HL-60 (cell line): ENCODE measurements around the gene SIGMAR1.

Experiments used
- DNase-seq, 2 experiments: peaks; one replicate each; pipeline ENCODE4 v3.0.0-alpha.2; 2010 to 2020; ENCODE audit warnings: low read depth in 1 of 2, low spot score in 1 of 2
- H3K27ac ChIP-seq: fragments of 250-450 bp; sonication (Bioruptor Pico); replicated peaks from 2 replicates; pipeline ENCODE4 v1.5.1; 2020; ENCODE audit warnings: mild to moderate bottlenecking, moderate library complexity
- H3K27me3 ChIP-seq: fragments of 250-450 bp; sonication (Bioruptor Pico); 2 replicates; pipeline ENCODE4 v1.5.1; 2021; ENCODE audit warnings: mild to moderate bottlenecking, moderate library complexity; ENCODE audit not compliant: insufficient read depth, poor library complexity, severe bottlenecking
- H3K4me3 ChIP-seq: replicated peaks from 2 replicates; pipeline ENCODE4 v1.5.1; 2011; ENCODE audit warnings: mild to moderate bottlenecking, control low read depth, low read length; ENCODE audit not compliant: insufficient read depth
- GABPA ChIP-seq: IDR thresholded peaks from 2 replicates; pipeline ENCODE4 v1.6.1; 2012; ENCODE audit warnings: low read depth
- POLR2AphosphoS5 ChIP-seq: IDR thresholded peaks from 2 replicates; pipeline ENCODE4 v1.6.1; 2012; ENCODE audit warnings: low read depth
- SPI1 ChIP-seq: IDR thresholded peaks from 2 replicates; pipeline ENCODE4 v1.6.1; 2012; ENCODE audit warnings: low read depth, mild to moderate bottlenecking, borderline replicate concordance
- TF ChIP-seq, protein P1 (sequence below): IDR thresholded peaks from 2 replicates; pipeline ENCODE4 v1.6.1; 2012; ENCODE audit warnings: low read depth; ENCODE audit not compliant: insufficient replicate concordance
- TF ChIP-seq, protein P2 (sequence below): IDR thresholded peaks from one replicate; pipeline ENCODE4 v1.5.1; 2011; ENCODE audit warnings: low read length, control low read depth, inconsistent platforms; ENCODE audit not compliant: insufficient read depth

SIGMAR1 gene

DNA sequence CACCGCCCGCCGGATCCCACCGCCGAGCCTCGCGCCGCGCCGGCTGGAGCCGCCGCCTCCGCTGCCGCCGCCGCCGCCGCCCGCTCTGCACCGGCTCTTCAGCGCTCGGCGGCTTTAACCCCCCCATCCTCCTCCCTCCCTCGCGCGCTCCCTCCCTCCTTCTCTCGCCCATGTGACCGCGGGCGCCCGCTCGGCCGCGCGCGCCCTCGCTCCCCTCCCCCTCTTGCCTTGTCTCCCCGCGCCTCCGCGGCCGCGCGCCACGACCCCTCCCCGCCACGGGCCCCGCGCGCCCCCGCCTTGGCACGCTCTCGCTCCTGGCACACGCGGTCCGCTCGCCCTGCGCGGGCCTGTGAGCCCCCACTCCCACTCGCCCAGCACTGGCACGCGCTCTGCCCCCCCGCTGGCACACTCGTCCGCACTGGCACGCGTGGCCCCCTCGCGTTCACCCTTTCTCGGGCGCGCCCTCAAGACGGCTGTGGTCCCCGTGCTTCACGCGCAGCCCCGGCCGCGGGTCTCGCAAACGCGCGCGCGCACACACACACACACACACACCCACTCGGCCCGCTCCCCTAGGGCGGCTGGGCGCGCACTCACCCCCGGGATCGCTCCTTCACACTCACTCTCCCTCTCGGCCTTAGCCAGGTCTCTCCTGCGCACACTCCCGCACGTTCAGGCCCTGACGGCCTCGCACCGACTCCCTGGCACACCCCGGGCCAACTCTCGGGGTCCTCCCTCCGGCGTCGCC, 47.8 kb downstream of the SIGMAR1 start, which contains the start of gene CNTFR:
TSS of gene CNTFR (minus strand) at position 89 of the 745 bp plus-strand sequence. CDS start 20,743 bp downstream, outside the sequence.
- peaks cover 76% of the 10 kb centered on the region for H3K27me3 ChIP-seq
- DNase-seq, result no peak
- no peak within 1 kb of the TSS for H3K27ac ChIP-seq

DNA sequence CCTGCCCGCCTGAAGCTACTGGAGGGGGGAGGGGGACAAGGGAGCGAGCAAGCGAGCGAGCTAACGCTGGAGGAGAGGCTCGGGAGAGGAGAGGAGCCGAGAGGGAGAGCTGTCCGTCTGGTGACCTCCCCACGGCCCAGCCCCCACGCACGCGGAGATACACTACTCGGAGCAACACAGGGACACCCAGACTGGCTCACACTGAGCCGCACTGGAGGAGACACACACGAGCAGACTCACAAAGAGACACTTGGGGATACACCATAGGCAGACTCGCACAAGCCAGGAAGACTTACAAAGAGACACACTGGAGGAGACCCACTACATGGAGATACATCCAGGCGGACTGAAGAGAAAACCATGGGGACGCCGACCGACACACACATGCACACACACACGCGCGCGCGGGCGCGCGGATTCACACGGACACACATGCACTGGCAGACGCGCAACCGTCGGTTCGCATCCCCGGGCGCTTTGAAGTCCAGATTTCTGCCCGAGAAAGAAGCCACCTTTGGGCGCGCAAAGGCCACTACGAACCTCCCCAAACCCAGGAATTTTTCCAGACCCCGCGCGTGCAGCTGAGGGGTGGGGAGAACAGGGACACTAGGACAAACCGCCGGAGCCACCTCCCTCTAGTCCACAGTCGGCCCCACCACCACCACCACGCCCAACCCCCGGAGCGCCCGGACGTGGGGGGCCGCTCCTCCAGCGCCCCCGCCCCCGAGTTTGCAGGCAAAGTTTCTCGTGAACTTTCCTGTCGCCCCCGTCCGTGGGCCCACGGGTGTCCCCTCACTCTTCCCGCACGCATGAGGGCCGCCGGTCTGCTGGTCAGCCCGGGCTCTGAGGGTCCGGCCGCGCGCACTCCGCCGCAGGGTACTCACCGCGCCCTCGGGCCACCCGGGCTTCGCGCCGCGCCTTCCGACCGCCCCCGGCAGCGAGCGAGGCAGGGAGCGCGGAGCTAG, 48.6 kb downstream of the SIGMAR1 start:
- DNase-seq, result no peak
- no peak overlapping the region for H3K4me3 ChIP-seq

More for the DNA sequence above, 47.8 kb downstream of the SIGMAR1 start, which contains the start of gene CNTFR:
- peak within 1 kb of the TSS; percentile 7; the same call in 1 of the 2 replicates for H3K4me3 ChIP-seq
- TF ChIP-seq GABPA (no peak), POLR2AphosphoS5 (no peak)
- TF ChIP-seq, protein P1, sequence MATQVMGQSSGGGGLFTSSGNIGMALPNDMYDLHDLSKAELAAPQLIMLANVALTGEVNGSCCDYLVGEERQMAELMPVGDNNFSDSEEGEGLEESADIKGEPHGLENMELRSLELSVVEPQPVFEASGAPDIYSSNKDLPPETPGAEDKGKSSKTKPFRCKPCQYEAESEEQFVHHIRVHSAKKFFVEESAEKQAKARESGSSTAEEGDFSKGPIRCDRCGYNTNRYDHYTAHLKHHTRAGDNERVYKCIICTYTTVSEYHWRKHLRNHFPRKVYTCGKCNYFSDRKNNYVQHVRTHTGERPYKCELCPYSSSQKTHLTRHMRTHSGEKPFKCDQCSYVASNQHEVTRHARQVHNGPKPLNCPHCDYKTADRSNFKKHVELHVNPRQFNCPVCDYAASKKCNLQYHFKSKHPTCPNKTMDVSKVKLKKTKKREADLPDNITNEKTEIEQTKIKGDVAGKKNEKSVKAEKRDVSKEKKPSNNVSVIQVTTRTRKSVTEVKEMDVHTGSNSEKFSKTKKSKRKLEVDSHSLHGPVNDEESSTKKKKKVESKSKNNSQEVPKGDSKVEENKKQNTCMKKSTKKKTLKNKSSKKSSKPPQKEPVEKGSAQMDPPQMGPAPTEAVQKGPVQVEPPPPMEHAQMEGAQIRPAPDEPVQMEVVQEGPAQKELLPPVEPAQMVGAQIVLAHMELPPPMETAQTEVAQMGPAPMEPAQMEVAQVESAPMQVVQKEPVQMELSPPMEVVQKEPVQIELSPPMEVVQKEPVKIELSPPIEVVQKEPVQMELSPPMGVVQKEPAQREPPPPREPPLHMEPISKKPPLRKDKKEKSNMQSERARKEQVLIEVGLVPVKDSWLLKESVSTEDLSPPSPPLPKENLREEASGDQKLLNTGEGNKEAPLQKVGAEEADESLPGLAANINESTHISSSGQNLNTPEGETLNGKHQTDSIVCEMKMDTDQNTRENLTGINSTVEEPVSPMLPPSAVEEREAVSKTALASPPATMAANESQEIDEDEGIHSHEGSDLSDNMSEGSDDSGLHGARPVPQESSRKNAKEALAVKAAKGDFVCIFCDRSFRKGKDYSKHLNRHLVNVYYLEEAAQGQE, result no peak

DNA sequence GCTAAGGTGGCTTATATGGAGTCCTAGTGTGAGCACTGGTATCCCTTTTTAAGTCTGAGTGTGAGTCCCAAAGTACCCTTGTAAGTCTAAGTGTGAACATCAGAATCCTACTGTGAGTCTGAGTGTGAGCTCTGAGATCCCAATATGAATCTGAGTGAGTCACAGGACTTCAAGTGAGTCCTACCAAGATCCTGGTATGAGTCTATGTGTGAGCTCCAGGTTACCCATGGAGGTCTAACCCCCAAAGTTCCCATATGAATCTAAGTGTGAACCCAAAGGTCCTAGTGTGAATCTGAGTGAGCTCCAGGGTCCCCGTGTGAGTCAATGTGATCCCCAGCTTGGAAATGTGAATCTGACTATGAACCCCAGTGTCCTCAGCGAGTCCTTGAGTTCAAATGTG, 50.3 kb downstream of the SIGMAR1 start:
- Histone ChIP-seq H3K27me3 (peaks cover 69% of the 10 kb centered on the region), H3K4me3 (no peak overlapping the region), H3K27ac (no peak overlapping the region)
- DNase-seq, result no peak
- TF ChIP-seq, protein P1, result no peak
- no peak for TF ChIP-seq SPI1
- TF ChIP-seq, protein P2, sequence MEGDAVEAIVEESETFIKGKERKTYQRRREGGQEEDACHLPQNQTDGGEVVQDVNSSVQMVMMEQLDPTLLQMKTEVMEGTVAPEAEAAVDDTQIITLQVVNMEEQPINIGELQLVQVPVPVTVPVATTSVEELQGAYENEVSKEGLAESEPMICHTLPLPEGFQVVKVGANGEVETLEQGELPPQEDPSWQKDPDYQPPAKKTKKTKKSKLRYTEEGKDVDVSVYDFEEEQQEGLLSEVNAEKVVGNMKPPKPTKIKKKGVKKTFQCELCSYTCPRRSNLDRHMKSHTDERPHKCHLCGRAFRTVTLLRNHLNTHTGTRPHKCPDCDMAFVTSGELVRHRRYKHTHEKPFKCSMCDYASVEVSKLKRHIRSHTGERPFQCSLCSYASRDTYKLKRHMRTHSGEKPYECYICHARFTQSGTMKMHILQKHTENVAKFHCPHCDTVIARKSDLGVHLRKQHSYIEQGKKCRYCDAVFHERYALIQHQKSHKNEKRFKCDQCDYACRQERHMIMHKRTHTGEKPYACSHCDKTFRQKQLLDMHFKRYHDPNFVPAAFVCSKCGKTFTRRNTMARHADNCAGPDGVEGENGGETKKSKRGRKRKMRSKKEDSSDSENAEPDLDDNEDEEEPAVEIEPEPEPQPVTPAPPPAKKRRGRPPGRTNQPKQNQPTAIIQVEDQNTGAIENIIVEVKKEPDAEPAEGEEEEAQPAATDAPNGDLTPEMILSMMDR, result no peak
- no peak for TF ChIP-seq GABPA
- TF ChIP-seq POLR2AphosphoS5, result no peak

More for the DNA sequence above, 48.6 kb downstream of the SIGMAR1 start:
- Histone ChIP-seq H3K27me3 (peaks cover 76% of the 10 kb centered on the region), H3K27ac (no peak overlapping the region)
- TF ChIP-seq, protein P2, result no peak
- TF ChIP-seq POLR2AphosphoS5 (no peak), GABPA (no peak), SPI1 (no peak)
- TF ChIP-seq, protein P1, result no peak
